GM12873 (cell line): ENCODE measurements around the gene ADSS1.

ENCODE experiments used
- CTCF ChIP-seq: IDR thresholded peaks from 2 replicates; pipeline ENCODE4 v1.5.1; 2012; ENCODE audit warnings: low read depth, mild to moderate bottlenecking, moderate library complexity, low read length, control low read depth; ENCODE audit not compliant: insufficient read depth; ENCODE audit errors: missing control alignments

ADSS1 gene

GRCh38 chr14:104684449-104684821 lies 39.6 kb upstream of the ADSS1 start:
- no peak for TF ChIP-seq CTCF

- TF ChIP-seq CTCF: peak; percentile 28
Measured at GRCh38 chr14:104685216-104685997, 38.6 kb upstream of the ADSS1 start.

GRCh38 chr14:104685998-104686610 lies 37.9 kb upstream of the ADSS1 start:
- no peak for TF ChIP-seq CTCF

- no peak for TF ChIP-seq CTCF
Measured at GRCh38 chr14:104686624-104687517, 37.2 kb upstream of the ADSS1 start.

- TF ChIP-seq CTCF: no peak
Measured at GRCh38 chr14:104687601-104688504, 36.2 kb upstream of the ADSS1 start.

GRCh38 chr14:104688505-104689108 lies 35.4 kb upstream of the ADSS1 start:
- TF ChIP-seq CTCF: no peak
